Coronary artery (tissue), 2 donors: Measurements from ENCODE around the gene JAKMIP1.

Source experiments
- DNase-seq: peaks from one replicate; pipeline ENCODE4 v3.0.0-alpha.2; 2017; ENCODE audit warnings: low spot score
- H3K27ac ChIP-seq, 2 donors: fragments of 200-600 bp; sonication (generic); one replicate each; pipeline ENCODE4 v1.5.1; 2016 to 2019
- H3K4me3 ChIP-seq: fragments of 200-600 bp; sonication (generic); 2 replicates; pipeline ENCODE4 v1.5.1; 2016; ENCODE audit warnings: mild to moderate bottlenecking, moderate library complexity
- TF ChIP-seq, protein P1 (sequence below): fragments of 200-600 bp; sonication (generic); IDR thresholded peaks from one replicate; pipeline ENCODE4 v1.5.1; 2019; ENCODE audit warnings: antibody characterized with exemption

JAKMIP1 gene

DNA sequence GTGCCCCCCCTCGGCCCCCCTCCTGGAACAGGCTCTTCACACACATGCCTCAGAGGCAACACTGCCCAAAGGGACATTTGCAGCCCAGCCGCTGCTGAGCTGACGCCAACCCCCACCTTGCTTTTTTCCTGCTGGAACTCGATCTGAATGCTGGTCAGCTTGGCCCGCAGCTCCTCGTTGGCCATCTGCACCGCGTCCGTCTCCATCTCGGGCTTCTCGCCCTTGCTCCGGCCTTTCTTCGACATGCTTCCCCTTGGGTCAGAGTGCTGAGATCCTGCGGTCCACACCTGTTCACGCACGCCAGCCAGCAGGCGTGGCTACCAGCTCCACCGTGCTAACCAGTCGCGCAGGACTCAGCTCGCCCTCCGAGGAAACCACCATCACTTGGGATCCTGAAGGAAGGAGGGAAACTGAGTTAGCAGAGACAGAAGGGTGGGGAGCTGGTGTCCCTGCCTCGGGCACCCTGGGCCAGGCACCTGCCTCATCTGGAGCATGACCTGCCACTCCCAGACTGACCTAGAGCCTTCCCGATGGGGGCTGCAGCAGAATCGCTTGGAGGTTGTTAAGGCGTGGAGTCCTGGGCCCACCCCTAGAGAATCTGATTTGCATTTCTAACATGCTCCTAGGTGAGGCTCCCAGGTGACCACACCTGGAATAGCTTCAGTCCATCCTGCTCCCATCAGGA is 87.6 kb downstream of the JAKMIP1 start:
- peak; percentile 35 for DNase-seq
- TF ChIP-seq, protein P1, sequence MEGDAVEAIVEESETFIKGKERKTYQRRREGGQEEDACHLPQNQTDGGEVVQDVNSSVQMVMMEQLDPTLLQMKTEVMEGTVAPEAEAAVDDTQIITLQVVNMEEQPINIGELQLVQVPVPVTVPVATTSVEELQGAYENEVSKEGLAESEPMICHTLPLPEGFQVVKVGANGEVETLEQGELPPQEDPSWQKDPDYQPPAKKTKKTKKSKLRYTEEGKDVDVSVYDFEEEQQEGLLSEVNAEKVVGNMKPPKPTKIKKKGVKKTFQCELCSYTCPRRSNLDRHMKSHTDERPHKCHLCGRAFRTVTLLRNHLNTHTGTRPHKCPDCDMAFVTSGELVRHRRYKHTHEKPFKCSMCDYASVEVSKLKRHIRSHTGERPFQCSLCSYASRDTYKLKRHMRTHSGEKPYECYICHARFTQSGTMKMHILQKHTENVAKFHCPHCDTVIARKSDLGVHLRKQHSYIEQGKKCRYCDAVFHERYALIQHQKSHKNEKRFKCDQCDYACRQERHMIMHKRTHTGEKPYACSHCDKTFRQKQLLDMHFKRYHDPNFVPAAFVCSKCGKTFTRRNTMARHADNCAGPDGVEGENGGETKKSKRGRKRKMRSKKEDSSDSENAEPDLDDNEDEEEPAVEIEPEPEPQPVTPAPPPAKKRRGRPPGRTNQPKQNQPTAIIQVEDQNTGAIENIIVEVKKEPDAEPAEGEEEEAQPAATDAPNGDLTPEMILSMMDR: no peak
- Histone ChIP-seq H3K27ac (no peak overlapping the region), H3K4me3 (no peak overlapping the region)

DNA sequence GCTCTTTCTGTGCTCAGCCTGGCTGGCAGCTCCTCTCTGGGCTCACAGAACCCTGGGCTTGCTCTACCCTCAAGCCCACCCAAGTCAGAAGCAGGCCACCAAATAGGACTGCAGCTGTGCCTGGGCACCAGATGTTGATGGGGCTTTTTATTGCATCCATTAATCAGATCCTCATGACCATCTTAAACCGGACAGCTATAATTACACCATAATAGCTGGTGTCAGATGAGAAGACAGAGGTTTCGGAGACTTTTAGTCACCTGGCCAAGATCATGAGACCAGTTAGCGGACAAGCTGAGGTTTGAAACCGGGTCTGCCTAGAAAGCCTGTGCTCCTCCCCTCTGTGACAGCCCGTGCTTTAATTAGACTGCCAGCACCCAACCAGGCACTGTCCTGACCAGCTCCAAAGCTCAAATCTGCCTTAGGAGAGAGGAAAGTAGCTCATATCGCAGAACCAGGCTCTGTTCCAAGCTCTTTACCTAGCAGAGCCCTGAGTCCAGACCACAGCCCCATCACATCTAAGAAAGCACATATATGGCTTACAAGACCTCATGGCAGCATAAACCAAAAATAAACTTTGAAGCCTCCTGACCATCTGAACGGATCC is 88.9 kb downstream of the JAKMIP1 start:
- H3K27ac ChIP-seq: no peak overlapping the region
- peak; percentile 54 for DNase-seq
- TF ChIP-seq, protein P1: no peak
- no peak overlapping the region for H3K4me3 ChIP-seq

DNA sequence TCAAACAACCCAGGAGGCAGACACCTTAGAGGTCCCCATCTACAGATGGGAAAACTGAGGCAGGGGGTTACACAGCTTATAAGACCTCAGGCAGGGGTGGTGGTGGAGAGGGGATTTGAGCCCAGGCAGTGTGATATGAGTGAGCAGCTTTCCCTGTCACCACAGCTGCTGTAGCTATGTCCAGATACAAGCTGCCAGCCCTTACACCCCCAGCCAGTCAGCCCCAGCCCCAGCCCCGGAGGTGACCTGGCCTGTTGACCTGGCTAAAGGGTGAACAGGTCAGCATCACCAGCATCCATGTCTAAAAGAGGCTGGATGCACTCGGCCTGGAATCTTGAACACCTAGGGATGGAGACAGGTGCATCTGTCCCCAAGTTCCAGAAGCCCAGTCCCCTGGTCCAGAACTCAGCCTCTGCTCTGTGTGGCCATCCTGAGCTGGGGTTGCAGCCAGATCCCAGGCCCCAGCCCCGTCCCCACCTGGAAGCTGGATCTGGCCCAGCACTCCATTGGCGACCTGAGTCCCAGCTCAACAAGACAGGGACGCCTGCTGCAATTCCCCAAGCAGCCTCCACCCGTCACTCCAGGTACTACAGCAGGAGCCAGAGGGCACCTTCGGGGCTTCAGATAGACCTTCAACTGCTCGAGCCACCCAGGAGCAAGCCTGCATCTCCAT is 89.5 kb downstream of the JAKMIP1 start:
- TF ChIP-seq, protein P1: no peak
- DNase-seq: peak; percentile 59
- H3K4me3 ChIP-seq: no peak overlapping the region
- no peak overlapping the region for H3K27ac ChIP-seq

DNA sequence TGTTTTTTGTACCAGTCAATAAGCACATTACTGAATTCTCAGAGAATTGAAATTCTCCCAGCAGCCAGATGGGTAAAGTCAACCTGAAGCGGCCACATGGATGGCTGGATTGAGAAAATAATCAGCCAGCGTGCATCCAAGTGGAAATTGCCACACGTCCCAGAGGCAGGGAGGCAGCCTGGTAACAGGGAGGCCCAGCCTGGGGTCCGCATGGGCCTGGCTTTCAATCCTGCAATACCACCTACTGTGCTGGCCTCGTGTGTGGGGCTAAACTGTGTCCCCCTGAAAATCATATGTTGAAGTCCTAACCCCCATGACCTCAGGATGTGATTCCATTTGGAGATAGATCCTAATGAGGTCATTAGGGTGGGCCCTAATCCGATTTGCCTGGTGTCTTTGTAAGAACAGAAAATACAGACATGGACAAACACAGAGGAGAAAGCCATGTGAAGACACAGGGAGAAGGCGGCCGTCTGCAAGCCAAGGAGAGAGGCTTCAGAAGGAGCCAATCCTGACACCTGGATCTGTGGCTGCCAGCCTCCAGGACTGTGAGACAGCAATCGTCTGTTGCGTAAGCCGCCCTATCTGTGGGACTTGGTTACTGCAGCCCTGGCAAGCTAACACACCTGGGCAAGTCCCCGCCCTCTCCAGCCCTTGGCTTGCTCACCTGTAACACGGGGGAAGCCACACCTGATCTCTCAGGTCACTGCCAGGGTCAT is 90.3 kb downstream of the JAKMIP1 start:
- H3K27ac ChIP-seq: no peak overlapping the region
- H3K4me3 ChIP-seq: no peak overlapping the region
- TF ChIP-seq, protein P1: no peak
- peak; percentile 29 for DNase-seq

DNA sequence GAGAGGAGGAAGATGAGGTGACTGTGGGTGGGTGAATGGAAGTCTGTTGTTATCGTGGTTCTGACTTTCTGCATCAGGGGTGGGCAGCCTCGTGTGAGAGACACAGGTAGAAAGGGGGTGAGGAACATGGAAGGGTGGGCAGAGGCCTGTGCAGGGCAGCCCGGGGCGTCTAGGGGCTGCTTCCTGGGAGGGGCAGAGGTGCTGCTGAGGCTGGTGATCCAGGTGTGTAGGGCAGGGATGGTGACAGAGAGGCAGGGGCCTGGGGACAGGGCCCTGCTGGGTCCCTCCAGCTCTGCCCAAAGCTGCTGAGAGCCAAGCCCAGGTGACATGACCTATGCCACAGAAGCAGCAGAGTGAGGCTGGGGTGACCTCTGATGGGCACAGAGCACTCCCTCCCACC is 92.5 kb downstream of the JAKMIP1 start:
- DNase-seq: no peak
- Histone ChIP-seq H3K27ac (no peak overlapping the region), H3K4me3 (no peak overlapping the region)
- TF ChIP-seq, protein P1: no peak

DNA sequence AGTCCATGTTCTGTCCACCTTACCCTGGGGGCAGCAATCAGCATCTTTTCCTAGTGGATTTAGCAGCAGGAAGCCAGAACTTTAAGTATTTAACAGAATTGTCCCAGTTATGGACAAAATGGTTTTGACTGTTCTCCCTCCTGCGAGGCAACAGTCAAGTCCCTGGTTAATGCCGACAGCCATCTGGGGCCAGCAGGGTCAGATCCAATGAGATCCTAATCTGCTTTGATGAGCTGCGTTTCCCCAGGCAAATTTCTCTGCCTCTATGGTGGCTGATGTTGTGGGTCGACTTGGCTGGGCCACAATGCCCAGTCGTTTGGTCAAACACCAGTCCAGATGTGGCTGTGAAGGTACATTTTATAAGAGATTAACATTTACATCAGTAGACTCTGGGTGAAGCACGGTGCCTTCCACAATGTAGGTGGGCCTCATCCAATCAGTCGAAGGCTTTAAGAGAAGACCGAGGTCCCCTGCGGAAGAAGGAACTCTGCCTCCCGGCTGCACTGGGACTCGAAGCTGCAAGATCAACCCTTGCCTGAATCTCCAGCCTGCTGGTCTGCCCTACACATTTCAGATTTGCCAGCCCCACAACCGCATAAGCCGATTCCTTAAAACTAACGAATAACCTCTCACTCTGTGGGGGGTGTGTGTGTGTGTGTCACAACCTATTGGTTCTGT is 93.1 kb downstream of the JAKMIP1 start:
- Histone ChIP-seq H3K27ac (no peak overlapping the region), H3K4me3 (no peak overlapping the region)
- TF ChIP-seq, protein P1: no peak
- no peak for DNase-seq
